Measurements from ENCODE around the gene ANKS1B.

DNA sequence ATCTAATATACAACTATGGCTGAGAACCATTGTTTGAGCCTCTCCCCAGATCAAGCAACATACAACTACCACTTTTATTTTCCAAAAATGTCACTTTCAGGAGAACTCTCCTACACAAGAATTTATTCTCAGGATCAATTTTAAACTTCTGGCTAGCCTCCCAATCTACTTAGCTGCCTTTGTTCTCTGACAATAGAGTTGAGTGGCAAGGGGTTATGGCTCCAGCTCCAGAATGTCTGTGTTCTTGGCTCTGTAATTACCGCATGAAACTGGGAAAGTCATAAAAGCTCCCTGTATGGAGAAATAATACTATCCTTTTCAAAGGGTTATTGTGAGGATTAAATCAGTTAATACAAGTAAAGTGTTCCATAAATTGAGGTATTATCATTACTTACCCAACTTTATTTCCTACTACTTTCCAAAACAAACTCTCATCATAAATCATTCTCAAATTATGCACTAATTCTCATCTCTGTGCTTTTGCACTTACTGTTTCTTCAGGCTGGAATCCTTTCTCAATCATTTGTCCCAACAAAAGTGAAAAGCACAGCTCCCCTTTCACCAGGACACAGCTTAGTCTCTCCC, 215.2 kb downstream of the ANKS1B start:
- TF ChIP-seq REST (IDR thresholded peaks at IDR 0.05; ENCODE audit: low read depth) (no peak), YY1 (IDR thresholded peaks at IDR 0.05; ENCODE audit: low read depth) (no peak), RAD21 (IDR thresholded peaks at IDR 0.05; ENCODE audit: low read depth) (no peak), EP300 (IDR thresholded peaks at IDR 0.05; ENCODE audit: borderline replicate concordance) (no peak)
- TF ChIP-seq, protein P1, sequence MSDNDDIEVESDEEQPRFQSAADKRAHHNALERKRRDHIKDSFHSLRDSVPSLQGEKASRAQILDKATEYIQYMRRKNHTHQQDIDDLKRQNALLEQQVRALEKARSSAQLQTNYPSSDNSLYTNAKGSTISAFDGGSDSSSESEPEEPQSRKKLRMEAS (IDR thresholded peaks at IDR 0.05) = no peak
